ENCODE measurements around the gene FANCI.

FANCI gene

GRCh38 chr15:89321521-89322410 lies 78.0 kb downstream of the FANCI start:
- Histone ChIP-seq H3K4me1 (ENCODE audit: control insufficient read depth in 1 of 2, insufficient read depth in 1 of 2, low read depth in 1 of 2, low read length in 1 of 2) (no peaks in the 10 kb centered on the region), H3K27ac (no peak overlapping the region), H3K36me3 (peaks cover 100% of the 10 kb centered on the region), H3K27me3 (no peaks in the 10 kb centered on the region), H3K4me3 (ENCODE audit: low read depth in 1 of 2, low read length in 1 of 2) (no peak overlapping the region), H3K9me3 (no peaks in the 10 kb centered on the region)
- TF ChIP-seq CTCF (IDR thresholded peaks at IDR 0.05): no peak

GRCh38 chr15:89322822-89323221 lies 79.0 kb downstream of the FANCI start:
- no peak overlapping the region for H3K4me3 ChIP-seq (ENCODE audit: low read depth in 1 of 2, low read length in 1 of 2)
- no peaks in the 10 kb centered on the region for H3K9me3 ChIP-seq
- H3K4me1 ChIP-seq (ENCODE audit: control insufficient read depth in 1 of 2, insufficient read depth in 1 of 2, low read depth in 1 of 2, low read length in 1 of 2): no peaks in the 10 kb centered on the region
- no peak for TF ChIP-seq CTCF (IDR thresholded peaks at IDR 0.05)
- H3K36me3 ChIP-seq: peaks cover 100% of the 10 kb centered on the region
- H3K27me3 ChIP-seq: no peaks in the 10 kb centered on the region
- no peak overlapping the region for H3K27ac ChIP-seq

GRCh38 chr15:89323825-89324224 lies 80.0 kb downstream of the FANCI start:
- Histone ChIP-seq H3K4me1 (ENCODE audit: control insufficient read depth in 1 of 2, insufficient read depth in 1 of 2, low read depth in 1 of 2, low read length in 1 of 2) (no peaks in the 10 kb centered on the region), H3K27ac (no peak overlapping the region)

DNA sequence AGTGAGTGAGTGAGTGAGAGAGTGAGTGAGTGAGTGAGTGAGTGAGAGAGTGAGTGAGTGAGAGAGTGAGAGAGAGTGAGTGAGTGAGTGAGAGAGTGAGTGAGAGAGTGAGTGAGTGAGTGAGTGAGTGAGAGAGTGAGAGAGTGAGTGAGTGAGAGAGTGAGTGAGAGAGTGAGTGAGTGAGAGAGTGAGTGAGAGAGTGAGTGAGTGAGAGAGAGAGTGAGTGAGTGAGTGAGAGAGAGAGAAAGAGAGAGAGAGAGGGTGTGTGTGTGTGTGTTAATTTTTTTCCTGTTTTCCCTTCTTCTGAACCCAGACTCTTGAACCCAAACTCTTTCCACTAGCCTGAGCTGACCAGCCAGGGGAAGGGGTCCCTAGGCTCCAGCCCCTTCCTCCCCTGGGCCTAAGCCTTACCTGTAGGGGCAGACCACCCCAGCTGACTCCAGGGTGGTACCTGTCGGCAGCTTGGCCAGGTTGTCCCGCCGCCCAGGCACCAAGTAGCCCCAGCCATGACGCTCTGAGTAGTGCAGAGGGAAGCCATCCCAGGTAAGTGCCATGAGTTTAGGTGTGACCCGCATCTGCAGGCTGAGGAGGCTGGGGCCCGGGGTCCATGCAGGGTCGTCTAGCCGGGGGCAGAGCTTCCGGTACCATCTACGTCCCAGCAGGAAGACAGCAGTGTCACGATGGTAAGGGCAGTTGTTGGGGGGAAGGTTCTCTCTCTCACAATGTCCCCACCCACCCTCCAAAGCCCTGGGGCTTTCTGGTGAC lies 81.4 kb downstream of the FANCI start:
- Histone ChIP-seq H3K9me3 (no peaks in the 10 kb centered on the region), H3K27ac (no peak overlapping the region), H3K4me3 (ENCODE audit: low read depth in 1 of 2, low read length in 1 of 2) (no peak overlapping the region), H3K36me3 (peaks cover 100% of the 10 kb centered on the region), H3K4me1 (ENCODE audit: control insufficient read depth in 1 of 2, insufficient read depth in 1 of 2, low read depth in 1 of 2, low read length in 1 of 2) (no peaks in the 10 kb centered on the region), H3K27me3 (no peaks in the 10 kb centered on the region)
- no peak for TF ChIP-seq CTCF (IDR thresholded peaks at IDR 0.05)

More at GRCh38 chr15:89323825-89324224, 80.0 kb downstream of the FANCI start:
- TF ChIP-seq CTCF (IDR thresholded peaks at IDR 0.05): no peak
- Histone ChIP-seq H3K27me3 (no peaks in the 10 kb centered on the region), H3K9me3 (no peaks in the 10 kb centered on the region), H3K36me3 (peaks cover 100% of the 10 kb centered on the region), H3K4me3 (ENCODE audit: low read depth in 1 of 2, low read length in 1 of 2) (no peak overlapping the region)

DNA sequence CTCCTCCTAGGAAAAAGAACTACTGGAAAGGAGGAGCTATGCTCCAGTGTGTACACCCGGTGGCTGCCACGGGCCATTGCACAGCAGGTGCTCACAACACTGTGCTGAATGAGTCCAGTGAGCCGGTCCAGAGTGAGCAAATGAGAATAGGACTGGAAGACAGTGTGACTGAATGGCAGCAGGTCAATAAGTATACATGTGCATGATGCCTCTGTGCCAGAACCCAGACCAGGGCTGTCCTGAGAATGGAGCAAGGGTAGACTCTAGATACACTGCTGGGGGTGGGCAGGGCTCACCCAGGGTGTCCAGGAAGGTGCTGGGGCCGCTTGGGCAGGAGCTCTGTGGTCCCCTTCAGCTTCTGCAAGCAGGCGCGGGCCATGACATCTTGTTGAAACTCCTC lies 82.5 kb downstream of the FANCI start:
- no peak overlapping the region for H3K27ac ChIP-seq
- H3K4me3 ChIP-seq (ENCODE audit: low read depth in 1 of 2, low read length in 1 of 2): no peak overlapping the region
- TF ChIP-seq CTCF (IDR thresholded peaks at IDR 0.05): no peak

More for the DNA sequence above, 82.5 kb downstream of the FANCI start:
- H3K36me3 ChIP-seq: peaks cover 100% of the 10 kb centered on the region
- no peaks in the 10 kb centered on the region for H3K9me3 ChIP-seq
- no peaks in the 10 kb centered on the region for H3K4me1 ChIP-seq (ENCODE audit: control insufficient read depth in 1 of 2, insufficient read depth in 1 of 2, low read depth in 1 of 2, low read length in 1 of 2)
- H3K27me3 ChIP-seq: no peaks in the 10 kb centered on the region

Measured in neutrophil (primary cell).